Common myeloid progenitor, CD34-positive (primary cell): Measurements from ENCODE around the gene AP2B1.

Experiments used
- CTCF ChIA-PET: fragments of 350-600 bp; sonication (Branson Sonifier 250); formaldehyde crosslinking; loops from one replicate; lab custom pipeline; 2021; ENCODE audit warnings: antibody characterized with exemption; lab: Charles Lee
- POLR2A ChIA-PET: fragments of 350-600 bp; sonication (Branson Sonifier 250); formaldehyde crosslinking; loops from one replicate; lab custom pipeline; 2021; ENCODE audit warnings: antibody characterized with exemption; lab: Charles Lee
- DNase-seq, 3 donors: peaks; one replicate each; pipeline versions ENCODE4 v3.0.0 to v3.0.0-alpha.2; 2013
- H3K27ac ChIP-seq, 2 experiments: 1 replicate in 1 of 2; 2 replicates in 1 of 2; pipeline ENCODE4 v1.7.0; 2013; ENCODE audit warnings: inconsistent platforms in 2 of 2, low read length in 2 of 2, mild to moderate bottlenecking in 2 of 2, low read depth in 1 of 2, moderate library complexity in 1 of 2; ENCODE audit not compliant: severe bottlenecking in 2 of 2, insufficient read depth in 1 of 2, poor library complexity in 1 of 2
- H3K27me3 ChIP-seq, 5 experiments: replicated peaks in 2 of 5; 1 replicate in 3 of 5; 2 replicates in 2 of 5; pipeline versions ENCODE4 v1.6.1 to v1.7.0; 2013; ENCODE audit warnings: low read length in 4 of 5, mild to moderate bottlenecking in 2 of 5, moderate library complexity in 2 of 5, inconsistent platforms in 1 of 5; ENCODE audit not compliant: insufficient read depth in 5 of 5, control insufficient read depth in 4 of 5
- H3K36me3 ChIP-seq, 4 experiments: 1 replicate in 2 of 4; 2 replicates in 2 of 4; pipeline versions ENCODE4 v1.6.1 to v1.7.0; 2013; ENCODE audit warnings: low read length in 3 of 4, control low read depth in 1 of 4, mild to moderate bottlenecking in 1 of 4; ENCODE audit not compliant: control insufficient read depth in 4 of 4, insufficient read depth in 4 of 4
- H3K4me1 ChIP-seq, 4 experiments: 1 replicate in 3 of 4; 2 replicates in 1 of 4; pipeline versions ENCODE4 v1.6.1 to v1.7.1; 2013; ENCODE audit warnings: low read length in 3 of 4, mild to moderate bottlenecking in 3 of 4, control low read depth in 1 of 4, inconsistent platforms in 1 of 4, moderate library complexity in 1 of 4; ENCODE audit not compliant: control insufficient read depth in 4 of 4, insufficient read depth in 4 of 4; ENCODE audit errors: control extremely low read depth in 1 of 4
- H3K4me3 ChIP-seq, 7 experiments: 1 replicate in 4 of 7; 2 replicates in 3 of 7; pipeline versions ENCODE4 v1.5.1 to v1.7.0; 2013; ENCODE audit warnings: mild to moderate bottlenecking in 7 of 7, low read length in 6 of 7, moderate library complexity in 6 of 7, inconsistent platforms in 2 of 7, low read depth in 2 of 7, control low read depth in 1 of 7; ENCODE audit not compliant: insufficient read depth in 4 of 7, control insufficient read depth in 1 of 7; ENCODE audit errors: extremely low read depth in 1 of 7
- H3K9me3 ChIP-seq, 5 experiments: 1 replicate in 4 of 5; 2 replicates in 1 of 5; pipeline versions ENCODE4 v1.6.1 to v1.7.1; 2013; ENCODE audit warnings: low read length in 4 of 5, mild to moderate bottlenecking in 2 of 5, inconsistent platforms in 1 of 5, low read depth in 1 of 5, moderate library complexity in 1 of 5; ENCODE audit not compliant: control insufficient read depth in 4 of 5, insufficient read depth in 2 of 5; ENCODE audit errors: control extremely low read depth in 1 of 5
- whole genome bisulfite sequencing: methylation state at CpG from one replicate; pipeline ENCODE4 v1.1.5; 2013; ENCODE audit not compliant: insufficient coverage; 5-methylcytosine and 5-hydroxymethylcytosine counted together

AP2B1 gene

DNA sequence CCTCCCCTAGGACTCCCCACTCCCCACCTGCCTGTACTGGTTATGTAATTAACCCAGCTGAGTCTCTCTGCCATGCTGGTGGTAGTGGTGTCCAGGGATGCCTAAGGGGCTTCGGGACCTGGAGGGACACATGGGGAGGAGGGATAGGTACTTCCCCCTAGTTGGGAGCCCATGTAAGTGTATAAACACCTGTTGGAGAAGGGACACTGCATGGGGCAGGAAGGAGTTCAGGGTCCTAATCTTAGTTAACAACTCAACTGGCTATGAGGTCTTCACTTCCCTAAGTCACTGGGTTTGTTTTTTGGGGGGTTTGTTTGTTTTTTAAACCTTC is 145.6 kb downstream of the AP2B1 start:
- no peak for DNase-seq
- H3K9me3 ChIP-seq = no peaks in the 10 kb centered on the region
- no peak overlapping the region for H3K27ac ChIP-seq
- 100% methylated on average over 1 of the region's 1 CpG for WGBS
- H3K27me3 ChIP-seq = no peaks in the 10 kb centered on the region
- H3K4me1 ChIP-seq = peaks cover 0 to 16% (median 10%) of the 10 kb centered on the region in 4 experiments
- H3K4me3 ChIP-seq = no peak overlapping the region
- POLR2A ChIA-PET = no interaction called here
- CTCF ChIA-PET = no interaction called here
- peaks cover 0 to under 1% (median 0%) of the 10 kb centered on the region in 4 experiments for H3K36me3 ChIP-seq

DNA sequence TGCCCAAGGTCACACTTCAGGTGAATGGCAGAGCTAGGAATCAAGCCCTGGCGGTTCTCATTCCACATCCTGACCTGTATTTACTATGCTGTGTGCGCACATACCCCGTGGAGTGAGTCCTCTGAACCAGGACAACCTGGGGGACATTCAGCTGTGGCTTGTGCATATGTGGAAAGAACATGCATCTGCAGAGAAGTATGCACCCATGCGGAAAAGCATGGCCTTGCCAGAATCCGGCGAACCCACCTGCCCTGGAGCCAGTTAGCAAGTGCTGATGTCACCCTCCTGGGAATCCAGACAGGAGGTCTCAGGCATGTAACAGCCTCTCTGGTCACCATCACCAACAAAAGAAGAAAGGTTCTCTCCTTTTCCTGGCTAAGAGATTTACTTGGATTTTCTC is 146.2 kb downstream of the AP2B1 start:
- 100% methylated on average over 6 of the region's 6 CpGs for WGBS
- DNase-seq = no peak
- ChIA-PET POLR2A (no interaction called here), CTCF (no interaction called here)
- Histone ChIP-seq H3K36me3 (no peaks in the 10 kb centered on the region), H3K4me1 (peaks cover 0 to 16% (median 10%) of the 10 kb centered on the region in 4 experiments), H3K9me3 (no peaks in the 10 kb centered on the region), H3K27me3 (no peaks in the 10 kb centered on the region), H3K4me3 (no peak overlapping the region), H3K27ac (no peak overlapping the region)

DNA sequence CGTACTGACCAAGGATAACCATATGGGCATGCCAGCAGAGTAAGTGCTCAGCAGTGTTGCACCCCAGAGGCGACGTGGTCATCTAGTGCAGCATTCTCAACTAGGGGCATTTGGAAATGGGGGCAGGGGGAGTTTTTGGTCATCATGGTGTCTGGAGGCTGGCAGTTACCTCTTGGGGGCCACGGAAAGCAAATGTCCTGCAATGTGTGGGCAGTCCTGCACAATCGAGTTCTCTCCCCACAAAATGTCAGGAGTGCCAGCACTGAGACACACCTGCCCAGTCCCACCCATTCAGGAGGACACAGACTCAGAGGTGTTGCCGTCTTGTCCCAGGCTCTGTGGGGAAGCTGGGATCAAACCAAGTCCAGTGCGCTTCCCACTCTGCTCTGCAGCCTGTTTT is 147.3 kb downstream of the AP2B1 start:
- no peak overlapping the region for H3K27ac ChIP-seq
- H3K4me1 ChIP-seq = peaks cover 0 to 16% (median 10%) of the 10 kb centered on the region in 4 experiments
- DNase-seq = no peak
- H3K36me3 ChIP-seq = no peaks in the 10 kb centered on the region
- ChIA-PET POLR2A (interaction anchor here (0.6 kb wide), 1 partner anchor 81 kb away, joined by 6 read pairs; no protein-coding TSS in a partner anchor), CTCF (no interaction called here)
- no peaks in the 10 kb centered on the region for H3K9me3 ChIP-seq
- 98% methylated on average over 5 of the region's 7 CpGs for WGBS
- no peaks in the 10 kb centered on the region for H3K27me3 ChIP-seq
- H3K4me3 ChIP-seq = no peak overlapping the region

DNA sequence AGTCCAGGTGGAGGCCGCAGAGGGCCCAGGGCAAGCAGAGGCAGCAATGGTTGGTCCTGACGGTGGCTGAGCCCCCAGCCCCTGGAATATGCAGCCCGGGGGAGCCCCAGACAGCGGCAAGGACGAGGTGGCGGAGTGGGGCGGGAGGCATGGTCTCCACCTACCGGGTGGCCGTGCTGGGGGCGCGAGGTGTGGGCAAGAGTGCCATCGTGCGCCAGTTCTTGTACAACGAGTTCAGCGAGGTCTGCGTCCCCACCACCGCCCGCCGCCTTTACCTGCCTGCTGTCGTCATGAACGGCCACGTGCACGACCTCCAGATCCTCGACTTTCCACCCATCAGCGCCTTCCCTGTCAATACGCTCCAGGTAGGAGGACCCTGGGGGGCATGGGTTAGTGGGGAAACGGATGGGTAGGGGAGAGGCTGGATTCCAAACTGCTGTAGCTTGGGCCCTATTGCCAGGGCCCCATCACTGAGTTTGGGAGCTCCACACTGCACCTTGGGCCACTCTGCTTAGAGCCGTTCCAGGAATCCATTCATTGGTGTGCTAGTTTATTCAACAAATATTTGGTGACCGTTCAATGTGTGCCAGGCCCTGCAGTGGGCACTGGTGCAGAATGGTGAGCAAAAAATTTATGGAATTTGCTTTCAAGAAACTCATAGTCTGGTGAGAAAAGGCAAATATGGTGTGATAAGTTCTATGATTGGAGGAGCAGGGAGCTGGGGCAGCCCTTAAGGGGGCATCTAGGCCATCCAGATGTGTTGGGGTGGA is 148.1 kb downstream of the AP2B1 start:
- CTCF ChIA-PET = interaction anchor here (0.7 to 4.9 kb wide), 2 partner anchors 14 to 17 kb away, joined by 4 to 18 read pairs; no protein-coding TSS in a partner anchor
- no peaks in the 10 kb centered on the region for H3K9me3 ChIP-seq
- no peaks in the 10 kb centered on the region for H3K36me3 ChIP-seq
- peaks cover 0 to 16% (median 10%) of the 10 kb centered on the region in 4 experiments for H3K4me1 ChIP-seq
- H3K27me3 ChIP-seq = peaks cover 0 to 5% (median 1%) of the 10 kb centered on the region in 5 experiments
- H3K27ac ChIP-seq = no peak overlapping the region
- DNase-seq = no peak
- WGBS = 93% methylated on average over 28 of the region's 29 CpGs
- POLR2A ChIA-PET = no interaction called here
- H3K4me3 ChIP-seq = no peak overlapping the region

DNA sequence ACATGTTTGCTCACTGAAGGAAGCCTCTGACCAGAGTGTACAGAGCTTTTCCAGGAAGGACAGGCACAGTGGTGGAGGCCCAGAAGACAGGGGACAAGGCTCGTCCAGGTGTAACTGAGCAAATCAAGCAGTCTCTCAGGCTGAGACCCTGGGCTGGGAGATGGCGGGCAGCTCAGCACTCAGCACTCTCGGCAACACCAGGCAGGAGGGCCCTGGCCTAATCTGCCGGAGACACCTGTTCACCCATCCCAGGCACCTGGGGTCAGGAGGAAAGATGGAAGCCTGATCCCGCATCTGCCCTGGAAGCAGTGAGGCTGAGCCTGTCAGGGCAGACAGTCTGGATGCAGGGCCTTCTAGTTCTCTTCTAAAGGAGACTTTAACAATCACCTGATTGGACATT is 149.1 kb downstream of the AP2B1 start:
- peaks cover 0 to 14% (median 9%) of the 10 kb centered on the region in 5 experiments for H3K27me3 ChIP-seq
- H3K4me1 ChIP-seq = peaks cover 0 to 12% (median 8%) of the 10 kb centered on the region in 4 experiments
- no peak overlapping the region for H3K4me3 ChIP-seq
- DNase-seq = no peak
- peaks cover 0 to 5% (median 3%) of the 10 kb centered on the region in 5 experiments for H3K9me3 ChIP-seq
- 99% methylated on average over 5 of the region's 5 CpGs for WGBS
- H3K36me3 ChIP-seq = no peaks in the 10 kb centered on the region
- ChIA-PET CTCF (interaction anchor here (0.7 to 4.9 kb wide), 2 partner anchors 13 to 18 kb away, joined by 4 to 18 read pairs; no protein-coding TSS in a partner anchor), POLR2A (no interaction called here)
- no peak overlapping the region for H3K27ac ChIP-seq

DNA sequence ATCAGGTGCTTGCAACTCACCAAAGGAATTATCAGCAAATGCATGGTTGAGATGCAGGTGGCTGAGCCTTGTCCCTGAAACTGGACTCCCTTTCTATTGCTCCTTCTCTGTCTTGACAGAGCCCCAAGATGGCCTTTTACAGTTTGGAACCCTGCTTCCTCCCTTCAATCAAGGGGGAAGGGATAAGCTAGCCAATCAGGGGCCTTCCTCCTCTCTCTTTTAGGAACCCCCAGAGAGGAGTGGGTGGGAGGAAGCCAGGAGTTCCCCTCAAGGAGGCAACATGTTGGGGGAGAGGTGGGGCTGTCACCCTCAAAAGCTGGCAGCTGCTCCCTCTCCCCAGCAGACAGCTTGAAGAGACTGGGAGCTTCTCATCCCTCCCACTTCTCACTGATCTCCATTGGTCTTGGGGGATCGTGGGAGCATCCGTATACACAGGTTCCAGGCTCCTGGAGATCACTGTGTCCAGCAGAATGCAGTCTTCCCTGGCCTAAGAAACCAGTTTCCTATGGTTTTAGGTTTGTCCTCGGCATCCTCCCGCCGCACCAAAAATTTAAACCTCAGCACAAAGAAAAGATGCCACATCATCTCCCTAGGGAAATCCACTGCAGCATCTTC is 151.5 kb downstream of the AP2B1 start:
- peak in 2 of 3 donors; percentile 30 to 35 for DNase-seq
- CTCF ChIA-PET = interaction anchor here (1.5 to 4.9 kb wide), 3 partner anchors 10 to 125 kb away, joined by 4 to 18 read pairs (median 7); no protein-coding TSS in a partner anchor
- Histone ChIP-seq H3K27me3 (peaks cover 0 to 36% (median 9%) of the 10 kb centered on the region in 5 experiments), H3K4me3 (no peak overlapping the region), H3K36me3 (no peaks in the 10 kb centered on the region), H3K27ac (no peak overlapping the region), H3K4me1 (peaks cover 0 to 10% (median 9%) of the 10 kb centered on the region in 4 experiments), H3K9me3 (peaks cover 0 to 5% (median 3%) of the 10 kb centered on the region in 5 experiments)
- WGBS = 79% methylated on average over 5 of the region's 5 CpGs
- POLR2A ChIA-PET = no interaction called here
